ENCODE measurements around the gene GPC3. TPM values are rescaled to one million over a fixed set of nuclear protein-coding genes. Genes with fewer than 3 reads are reported as not detected.

The GPC3 gene
- polyA plus RNA-seq, 3 donors, result not detected

DNA sequence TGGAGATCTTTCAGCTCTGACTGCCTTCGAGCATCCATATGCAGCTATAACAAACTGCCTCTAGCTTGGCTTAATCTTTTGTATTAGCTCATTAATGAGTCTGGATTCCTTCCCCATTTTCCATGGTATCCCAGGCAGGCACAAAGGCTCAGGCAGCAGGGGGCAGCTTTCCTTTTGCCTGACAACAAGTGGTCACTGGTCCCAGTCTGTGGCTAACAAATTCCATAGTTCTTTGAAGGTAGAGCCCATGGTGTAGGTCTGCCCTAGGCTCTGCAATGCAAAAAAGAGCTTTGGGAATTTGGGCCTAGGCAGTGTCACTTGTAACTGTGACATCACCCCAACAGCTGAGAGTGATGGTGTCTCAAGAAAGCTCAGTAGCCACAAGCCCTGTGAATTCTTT is 335.7 kb downstream of the GPC3 start:
- no CpG with 5 or more reads among the region's 1 CpG for WGBS (ENCODE audit: insufficient coverage)
- no peak overlapping the region for H3K27ac Mint-ChIP-seq
- no peak overlapping the region for H3K4me3 ChIP-seq (replicated peaks in 1 of 3; ENCODE audit: low read depth in 2 of 3, low read length in 3 of 3)
- no peaks in the 10 kb centered on the region for H3K79me2 ChIP-seq (ENCODE audit: insufficient read depth, low read length)
- H3K36me3 Mint-ChIP-seq, result no peaks in the 10 kb centered on the region
- peaks cover 32 to 33% of the 10 kb centered on the region in 2 donors for H3K4me1 ChIP-seq (ENCODE audit: control insufficient read depth in 1 of 2, insufficient read depth in 2 of 2, low read length in 2 of 2)
- H3K27me3 Mint-ChIP-seq (ENCODE audit: low read depth in 3 of 3), result peaks cover 0 to 2% (median 0%) of the 10 kb centered on the region in 3 donors
- H3K4me3 Mint-ChIP-seq, result no peak overlapping the region
- no peaks in the 10 kb centered on the region for H3K9me3 Mint-ChIP-seq
- no peak for DNase-seq
- no peaks in the 10 kb centered on the region for H3K9me3 ChIP-seq (replicated peaks in 1 of 2; ENCODE audit: control insufficient read depth in 1 of 2, insufficient read depth in 1 of 2, low read length in 2 of 2)
- no peak overlapping the region for H3K4me2 ChIP-seq (replicated peaks; ENCODE audit: extremely low read depth, low read length, poor library complexity, severe bottlenecking)
- peaks cover 35% of the 10 kb centered on the region for H3K4me1 Mint-ChIP-seq
- intact Hi-C loops (cut with micrococcal nuclease), result no loop called here
- TF ChIP-seq, protein P1, sequence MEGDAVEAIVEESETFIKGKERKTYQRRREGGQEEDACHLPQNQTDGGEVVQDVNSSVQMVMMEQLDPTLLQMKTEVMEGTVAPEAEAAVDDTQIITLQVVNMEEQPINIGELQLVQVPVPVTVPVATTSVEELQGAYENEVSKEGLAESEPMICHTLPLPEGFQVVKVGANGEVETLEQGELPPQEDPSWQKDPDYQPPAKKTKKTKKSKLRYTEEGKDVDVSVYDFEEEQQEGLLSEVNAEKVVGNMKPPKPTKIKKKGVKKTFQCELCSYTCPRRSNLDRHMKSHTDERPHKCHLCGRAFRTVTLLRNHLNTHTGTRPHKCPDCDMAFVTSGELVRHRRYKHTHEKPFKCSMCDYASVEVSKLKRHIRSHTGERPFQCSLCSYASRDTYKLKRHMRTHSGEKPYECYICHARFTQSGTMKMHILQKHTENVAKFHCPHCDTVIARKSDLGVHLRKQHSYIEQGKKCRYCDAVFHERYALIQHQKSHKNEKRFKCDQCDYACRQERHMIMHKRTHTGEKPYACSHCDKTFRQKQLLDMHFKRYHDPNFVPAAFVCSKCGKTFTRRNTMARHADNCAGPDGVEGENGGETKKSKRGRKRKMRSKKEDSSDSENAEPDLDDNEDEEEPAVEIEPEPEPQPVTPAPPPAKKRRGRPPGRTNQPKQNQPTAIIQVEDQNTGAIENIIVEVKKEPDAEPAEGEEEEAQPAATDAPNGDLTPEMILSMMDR (IDR thresholded peaks at IDR 0.05), result no peak
- H3K27ac ChIP-seq (ENCODE audit: low read depth in 1 of 2, low read length in 2 of 2), result no peak overlapping the region
- H4K20me1 ChIP-seq (ENCODE audit: insufficient read depth, low read length), result no peaks in the 10 kb centered on the region
- no peaks in the 10 kb centered on the region for H3K36me3 ChIP-seq (replicated peaks in 1 of 2; ENCODE audit: control insufficient read depth in 1 of 2, insufficient read depth in 2 of 2, low read length in 2 of 2)
- no peak overlapping the region for H3K9ac ChIP-seq (ENCODE audit: insufficient read depth, low read length, poor library complexity, severe bottlenecking)
- no peaks in the 10 kb centered on the region for H3K27me3 ChIP-seq (ENCODE audit: control insufficient read depth in 2 of 2, insufficient read depth in 2 of 2, low read length in 2 of 2)
- H2AFZ ChIP-seq (ENCODE audit: insufficient read depth, low read depth, low read length, poor library complexity, severe bottlenecking), result no peak overlapping the region

DNA sequence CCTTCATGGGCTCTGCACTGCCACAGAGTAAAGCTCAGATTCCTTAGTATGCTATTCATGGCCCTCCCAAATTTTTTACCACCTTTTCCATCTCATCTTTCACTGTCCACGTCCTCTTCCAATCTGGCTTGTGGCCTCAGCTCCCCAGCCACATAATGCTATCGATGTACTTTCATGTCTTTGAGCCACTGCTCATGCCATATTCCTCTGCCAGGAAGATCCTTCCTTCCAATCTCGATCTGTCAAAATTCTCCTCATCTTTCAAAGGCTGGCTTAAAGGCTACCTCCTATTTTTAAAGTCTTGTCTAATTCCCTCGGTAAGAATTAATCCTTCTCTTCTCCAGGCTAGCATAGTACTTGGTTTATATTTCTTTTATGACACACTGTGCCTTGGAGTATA is 336.8 kb downstream of the GPC3 start:
- 83% methylated on average over 2 of the region's 4 CpGs for WGBS (ENCODE audit: insufficient coverage)

More for the DNA sequence above, 336.8 kb downstream of the GPC3 start:
- H3K4me3 ChIP-seq (replicated peaks in 1 of 3; ENCODE audit: low read depth in 2 of 3, low read length in 3 of 3), result no peak overlapping the region
- H3K27me3 ChIP-seq (ENCODE audit: control insufficient read depth in 2 of 2, insufficient read depth in 2 of 2, low read length in 2 of 2), result no peaks in the 10 kb centered on the region
- no peak overlapping the region for H3K9ac ChIP-seq (ENCODE audit: insufficient read depth, low read length, poor library complexity, severe bottlenecking)
- no peaks in the 10 kb centered on the region for H4K20me1 ChIP-seq (ENCODE audit: insufficient read depth, low read length)
- no peak overlapping the region for H3K4me3 Mint-ChIP-seq
- peaks cover 0 to 2% (median 0%) of the 10 kb centered on the region in 3 donors for H3K27me3 Mint-ChIP-seq (ENCODE audit: low read depth in 3 of 3)
- H3K27ac Mint-ChIP-seq, result no peak overlapping the region
- intact Hi-C loops (cut with micrococcal nuclease), result no loop called here
- H3K4me1 Mint-ChIP-seq, result peaks cover 35% of the 10 kb centered on the region
- H3K4me2 ChIP-seq (replicated peaks; ENCODE audit: extremely low read depth, low read length, poor library complexity, severe bottlenecking), result no peak overlapping the region
- no peaks in the 10 kb centered on the region for H3K36me3 ChIP-seq (replicated peaks in 1 of 2; ENCODE audit: control insufficient read depth in 1 of 2, insufficient read depth in 2 of 2, low read length in 2 of 2)
- no peak overlapping the region for H3K27ac ChIP-seq (ENCODE audit: low read depth in 1 of 2, low read length in 2 of 2)
- no peak for DNase-seq
- no peak overlapping the region for H2AFZ ChIP-seq (ENCODE audit: insufficient read depth, low read depth, low read length, poor library complexity, severe bottlenecking)
- TF ChIP-seq, protein P1 (IDR thresholded peaks at IDR 0.05), result no peak
- H3K79me2 ChIP-seq (ENCODE audit: insufficient read depth, low read length), result no peaks in the 10 kb centered on the region
- peaks cover 32 to 33% of the 10 kb centered on the region in 2 donors for H3K4me1 ChIP-seq (ENCODE audit: control insufficient read depth in 1 of 2, insufficient read depth in 2 of 2, low read length in 2 of 2)
- no peaks in the 10 kb centered on the region for H3K9me3 Mint-ChIP-seq
- no peaks in the 10 kb centered on the region for H3K9me3 ChIP-seq (replicated peaks in 1 of 2; ENCODE audit: control insufficient read depth in 1 of 2, insufficient read depth in 1 of 2, low read length in 2 of 2)
- no peaks in the 10 kb centered on the region for H3K36me3 Mint-ChIP-seq
